C4-2B (cell line): ENCODE results near the gene LRRN2.

Experiments
- ZFX ChIP-seq: fragments of 450-650 bp; IDR thresholded peaks from 2 replicates; pipeline ENCODE4 v1.6.1; 2017
- TF ChIP-seq, protein P1 (sequence below): fragments of 450-650 bp; conservative IDR thresholded peaks from 2 replicates; pipeline ENCODE4 v1.5.1; 2017; ENCODE audit warnings: mild to moderate bottlenecking

DNA sequence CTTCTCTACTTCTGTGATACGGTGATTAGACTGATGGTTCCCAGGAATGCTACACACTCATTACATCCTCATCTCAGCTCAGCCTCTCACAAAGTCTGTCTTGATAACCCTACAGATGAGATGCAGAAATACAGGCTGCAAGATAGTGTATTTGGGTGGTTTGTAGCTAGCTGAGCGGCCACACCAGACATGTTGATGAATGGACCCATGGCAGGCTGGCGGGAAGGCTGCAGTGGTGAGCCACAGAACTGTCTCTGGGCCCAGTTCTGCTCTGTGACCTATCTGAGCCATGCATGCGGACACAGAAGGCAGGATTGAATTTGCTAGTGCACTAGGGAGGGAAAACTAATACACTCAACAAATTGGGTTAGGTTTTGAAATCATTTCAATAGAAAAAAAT lies 71.9 kb downstream of the LRRN2 start:
- TF ChIP-seq, protein P1, sequence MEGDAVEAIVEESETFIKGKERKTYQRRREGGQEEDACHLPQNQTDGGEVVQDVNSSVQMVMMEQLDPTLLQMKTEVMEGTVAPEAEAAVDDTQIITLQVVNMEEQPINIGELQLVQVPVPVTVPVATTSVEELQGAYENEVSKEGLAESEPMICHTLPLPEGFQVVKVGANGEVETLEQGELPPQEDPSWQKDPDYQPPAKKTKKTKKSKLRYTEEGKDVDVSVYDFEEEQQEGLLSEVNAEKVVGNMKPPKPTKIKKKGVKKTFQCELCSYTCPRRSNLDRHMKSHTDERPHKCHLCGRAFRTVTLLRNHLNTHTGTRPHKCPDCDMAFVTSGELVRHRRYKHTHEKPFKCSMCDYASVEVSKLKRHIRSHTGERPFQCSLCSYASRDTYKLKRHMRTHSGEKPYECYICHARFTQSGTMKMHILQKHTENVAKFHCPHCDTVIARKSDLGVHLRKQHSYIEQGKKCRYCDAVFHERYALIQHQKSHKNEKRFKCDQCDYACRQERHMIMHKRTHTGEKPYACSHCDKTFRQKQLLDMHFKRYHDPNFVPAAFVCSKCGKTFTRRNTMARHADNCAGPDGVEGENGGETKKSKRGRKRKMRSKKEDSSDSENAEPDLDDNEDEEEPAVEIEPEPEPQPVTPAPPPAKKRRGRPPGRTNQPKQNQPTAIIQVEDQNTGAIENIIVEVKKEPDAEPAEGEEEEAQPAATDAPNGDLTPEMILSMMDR: no peak
- TF ChIP-seq ZFX: no peak
